ENCODE measurements around the gene GRM1.

Gene GRM1

DNA sequence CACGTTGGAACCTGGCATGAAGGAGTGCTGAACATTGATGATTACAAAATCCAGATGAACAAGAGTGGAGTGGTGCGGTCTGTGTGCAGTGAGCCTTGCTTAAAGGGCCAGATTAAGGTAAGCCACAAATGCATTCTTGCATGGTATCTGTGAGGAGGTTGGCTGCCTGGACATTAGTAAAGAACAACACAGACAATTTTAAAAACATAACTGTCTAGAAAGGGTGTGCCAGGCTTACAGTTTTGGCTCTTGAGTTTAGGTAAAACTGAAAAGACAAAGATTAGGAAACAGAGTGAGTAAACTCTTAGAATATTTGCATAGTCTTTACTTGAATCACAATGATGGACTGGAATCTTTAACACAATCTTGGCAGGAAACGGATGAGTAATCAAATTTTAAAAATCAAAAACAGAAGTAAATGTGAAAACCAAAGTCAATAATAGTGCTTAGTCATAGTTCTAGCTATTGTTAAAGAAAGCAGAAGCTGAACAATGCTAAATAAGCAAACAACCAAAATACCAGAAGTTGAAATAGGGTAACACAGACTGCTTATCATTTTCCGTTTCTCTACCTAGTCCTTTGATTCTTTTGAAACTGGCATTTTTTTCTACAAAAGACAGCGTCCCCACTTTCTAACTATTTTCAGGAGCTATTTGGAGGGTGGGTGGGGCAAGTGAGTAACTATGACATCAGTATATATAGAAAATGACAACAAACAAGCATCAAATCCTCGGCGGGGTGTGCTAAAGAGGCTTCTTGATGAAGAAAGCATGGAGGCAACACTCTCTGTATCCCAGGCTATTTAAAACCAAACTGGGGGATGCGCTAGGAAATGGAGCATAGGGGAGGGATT lies 328.9 kb downstream of the GRM1 start:
- ChIA-PET CTCF (no interaction called here), POLR2A (no interaction called here)
- no peaks in the 10 kb centered on the region for H3K9me3 ChIP-seq (ENCODE audit: control insufficient read depth, insufficient read depth, low read depth, low read length)
- TF ChIP-seq YY2 (tag by site-specific recombination; IDR thresholded peaks at IDR 0.05) (no peak), ZNF2 (tag by site-specific recombination; IDR thresholded peaks at IDR 0.05) (no peak), ZFP3 (tag by site-specific recombination; IDR thresholded peaks at IDR 0.05; ENCODE audit: low read depth) (no peak), ZNF391 (tag by site-specific recombination; IDR thresholded peaks at IDR 0.05; ENCODE audit: borderline replicate concordance, low read depth) (no peak), MZF1 (tag by site-specific recombination; IDR thresholded peaks at IDR 0.05; ENCODE audit: borderline replicate concordance) (no peak), SP2 (tag by site-specific recombination; IDR thresholded peaks at IDR 0.05) (no peak), ZBTB26 (tag by site-specific recombination; optimal IDR thresholded peaks at IDR 0.05) (no peak), ZNF670 (tag by site-specific recombination; IDR thresholded peaks at IDR 0.05; ENCODE audit: low read depth) (no peak), ZNF830 (tag by site-specific recombination; IDR thresholded peaks at IDR 0.05; ENCODE audit: low read depth) (no peak), ZNF544 (tag by site-specific recombination; IDR thresholded peaks at IDR 0.05) (no peak), ZBTB1 (tag by site-specific recombination; IDR thresholded peaks at IDR 0.05) (no peak), PRDM1 (tag by site-specific recombination; IDR thresholded peaks at IDR 0.05) (no peak), ZNF560 (tag by site-specific recombination; IDR thresholded peaks at IDR 0.05; ENCODE audit: borderline replicate concordance) (no peak), ZBTB49 (tag by site-specific recombination; IDR thresholded peaks at IDR 0.05; ENCODE audit: low read depth) (no peak), HOXD13 (CRISPR knock-in tag; IDR thresholded peaks at IDR 0.05; ENCODE audit: borderline replicate concordance) (no peak), SETDB1 (IDR thresholded peaks at IDR 0.05; ENCODE audit: insufficient read length, low read length) (no peak), ZNF24 (tag by site-specific recombination; IDR thresholded peaks at IDR 0.05) (no peak)
- peaks cover 6% of the 10 kb centered on the region; the same call in 1 of the 2 replicates for H3K4me1 ChIP-seq (ENCODE audit: control insufficient read depth, insufficient read depth, low read length)
- no peak overlapping the region for H3K27ac ChIP-seq (ENCODE audit: extremely low read depth, low read depth, low read length)
- H3K36me3 ChIP-seq (ENCODE audit: control insufficient read depth in 2 of 2, insufficient read depth in 1 of 2, low read length in 2 of 2) = no peaks in the 10 kb centered on the region
- H3K4me3 ChIP-seq (ENCODE audit: low read depth, low read length) = no peak overlapping the region

DNA sequence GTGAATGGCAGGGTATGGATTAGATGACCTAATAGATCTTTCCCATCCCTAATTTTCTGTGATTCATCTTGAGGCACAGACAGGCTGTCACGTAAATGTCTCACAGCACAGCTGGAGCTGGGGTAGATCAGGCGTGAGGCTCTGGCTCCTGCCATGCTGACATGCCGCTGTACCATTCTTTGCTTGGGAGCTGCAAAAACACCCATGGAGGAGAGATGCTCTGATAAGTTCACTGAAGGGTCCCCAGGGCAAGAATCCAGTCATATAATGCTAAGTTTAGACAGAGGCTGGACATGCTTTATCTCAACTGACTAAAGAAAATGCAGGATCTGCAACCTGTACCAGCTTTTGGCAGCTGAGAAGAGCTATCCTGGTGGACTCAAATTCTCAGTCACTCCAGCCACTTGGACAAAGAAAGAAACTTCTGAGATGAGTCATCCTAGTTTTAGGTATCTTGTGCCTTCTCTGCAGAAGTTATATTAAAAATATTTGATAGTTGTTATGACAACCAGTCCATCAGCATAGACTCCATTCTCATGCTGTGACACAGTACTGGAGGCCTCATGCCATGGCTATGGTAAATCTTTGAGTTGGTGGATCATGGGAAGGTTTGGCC lies 329.7 kb downstream of the GRM1 start:
- Histone ChIP-seq H3K9me3 (ENCODE audit: control insufficient read depth, insufficient read depth, low read depth, low read length) (no peaks in the 10 kb centered on the region), H3K27ac (ENCODE audit: extremely low read depth, low read depth, low read length) (no peak overlapping the region), H3K4me3 (ENCODE audit: low read depth, low read length) (no peak overlapping the region), H3K4me1 (ENCODE audit: control insufficient read depth, insufficient read depth, low read length) (peaks cover 6% of the 10 kb centered on the region; the same call in 1 of the 2 replicates), H3K36me3 (ENCODE audit: control insufficient read depth in 2 of 2, insufficient read depth in 1 of 2, low read length in 2 of 2) (no peaks in the 10 kb centered on the region)
- POLR2A ChIA-PET = no interaction called here
- CTCF ChIA-PET = no interaction called here
- TF ChIP-seq, protein P1, sequence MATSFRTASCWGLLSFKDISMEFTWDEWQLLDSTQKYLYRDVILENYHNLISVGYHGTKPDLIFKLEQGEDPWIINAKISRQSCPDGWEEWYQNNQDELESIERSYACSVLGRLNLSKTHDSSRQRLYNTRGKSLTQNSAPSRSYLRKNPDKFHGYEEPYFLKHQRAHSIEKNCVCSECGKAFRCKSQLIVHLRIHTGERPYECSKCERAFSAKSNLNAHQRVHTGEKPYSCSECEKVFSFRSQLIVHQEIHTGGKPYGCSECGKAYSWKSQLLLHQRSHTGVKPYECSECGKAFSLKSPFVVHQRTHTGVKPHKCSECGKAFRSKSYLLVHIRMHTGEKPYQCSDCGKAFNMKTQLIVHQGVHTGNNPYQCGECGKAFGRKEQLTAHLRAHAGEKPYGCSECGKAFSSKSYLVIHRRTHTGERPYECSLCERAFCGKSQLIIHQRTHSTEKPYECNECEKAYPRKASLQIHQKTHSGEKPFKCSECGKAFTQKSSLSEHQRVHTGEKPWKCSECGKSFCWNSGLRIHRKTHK (tag by site-specific recombination; IDR thresholded peaks at IDR 0.05) = no peak
- TF ChIP-seq ZNF514 (tag by site-specific recombination; IDR thresholded peaks at IDR 0.05) (no peak), GLI4 (tag by site-specific recombination; IDR thresholded peaks at IDR 0.05) (no peak), ZNF792 (tag by site-specific recombination; IDR thresholded peaks at IDR 0.05) (no peak), KLF1 (tag by site-specific recombination; IDR thresholded peaks at IDR 0.05) (no peak), ZNF704 (tag by site-specific recombination; IDR thresholded peaks at IDR 0.05) (no peak), ZNF221 (tag by site-specific recombination; IDR thresholded peaks at IDR 0.05; ENCODE audit: borderline replicate concordance) (no peak)
- TF ChIP-seq, protein P2, sequence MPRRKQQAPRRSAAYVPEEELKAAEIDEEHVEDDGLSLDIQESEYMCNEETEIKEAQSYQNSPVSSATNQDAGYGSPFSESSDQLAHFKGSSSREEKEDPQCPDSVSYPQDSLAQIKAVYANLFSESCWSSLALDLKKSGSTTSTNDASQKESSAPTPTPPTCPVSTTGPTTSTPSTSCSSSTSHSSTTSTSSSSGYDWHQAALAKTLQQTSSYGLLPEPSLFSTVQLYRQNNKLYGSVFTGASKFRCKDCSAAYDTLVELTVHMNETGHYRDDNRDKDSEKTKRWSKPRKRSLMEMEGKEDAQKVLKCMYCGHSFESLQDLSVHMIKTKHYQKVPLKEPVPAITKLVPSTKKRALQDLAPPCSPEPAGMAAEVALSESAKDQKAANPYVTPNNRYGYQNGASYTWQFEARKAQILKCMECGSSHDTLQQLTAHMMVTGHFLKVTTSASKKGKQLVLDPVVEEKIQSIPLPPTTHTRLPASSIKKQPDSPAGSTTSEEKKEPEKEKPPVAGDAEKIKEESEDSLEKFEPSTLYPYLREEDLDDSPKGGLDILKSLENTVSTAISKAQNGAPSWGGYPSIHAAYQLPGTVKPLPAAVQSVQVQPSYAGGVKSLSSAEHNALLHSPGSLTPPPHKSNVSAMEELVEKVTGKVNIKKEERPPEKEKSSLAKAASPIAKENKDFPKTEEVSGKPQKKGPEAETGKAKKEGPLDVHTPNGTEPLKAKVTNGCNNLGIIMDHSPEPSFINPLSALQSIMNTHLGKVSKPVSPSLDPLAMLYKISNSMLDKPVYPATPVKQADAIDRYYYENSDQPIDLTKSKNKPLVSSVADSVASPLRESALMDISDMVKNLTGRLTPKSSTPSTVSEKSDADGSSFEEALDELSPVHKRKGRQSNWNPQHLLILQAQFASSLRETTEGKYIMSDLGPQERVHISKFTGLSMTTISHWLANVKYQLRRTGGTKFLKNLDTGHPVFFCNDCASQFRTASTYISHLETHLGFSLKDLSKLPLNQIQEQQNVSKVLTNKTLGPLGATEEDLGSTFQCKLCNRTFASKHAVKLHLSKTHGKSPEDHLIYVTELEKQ (tag by site-specific recombination; IDR thresholded peaks at IDR 0.05; ENCODE audit: borderline replicate concordance) = no peak

All from HEK293 (cell line).